GM12801 (cell line): ENCODE results near the gene SCRN1.

Source experiments
- TF ChIP-seq, protein P1 (sequence below): IDR thresholded peaks from one replicate; pipeline ENCODE4 v1.5.1; 2011; ENCODE audit warnings: control low read depth; ENCODE audit not compliant: insufficient read length; ENCODE audit errors: extremely low read depth

Gene SCRN1

DNA sequence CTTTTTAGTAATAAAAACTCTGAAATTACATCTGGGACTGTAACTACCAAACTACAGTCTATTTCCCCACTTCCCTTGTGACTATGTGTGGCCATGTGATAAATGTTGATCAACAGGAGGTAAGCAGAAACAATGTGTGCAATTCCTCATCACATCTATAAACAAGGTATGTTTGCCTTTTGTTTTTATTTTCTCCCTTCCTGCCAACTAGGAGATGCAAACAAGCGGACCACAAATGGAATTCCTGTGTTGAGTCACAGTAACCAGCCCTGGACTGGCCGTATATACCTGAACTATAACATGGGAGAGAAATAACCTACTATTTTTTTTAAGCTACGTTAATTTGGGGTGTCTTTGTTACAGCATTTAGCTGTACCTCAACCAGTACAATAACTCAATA is 52.5 kb downstream of the SCRN1 start:
- TF ChIP-seq, protein P1, sequence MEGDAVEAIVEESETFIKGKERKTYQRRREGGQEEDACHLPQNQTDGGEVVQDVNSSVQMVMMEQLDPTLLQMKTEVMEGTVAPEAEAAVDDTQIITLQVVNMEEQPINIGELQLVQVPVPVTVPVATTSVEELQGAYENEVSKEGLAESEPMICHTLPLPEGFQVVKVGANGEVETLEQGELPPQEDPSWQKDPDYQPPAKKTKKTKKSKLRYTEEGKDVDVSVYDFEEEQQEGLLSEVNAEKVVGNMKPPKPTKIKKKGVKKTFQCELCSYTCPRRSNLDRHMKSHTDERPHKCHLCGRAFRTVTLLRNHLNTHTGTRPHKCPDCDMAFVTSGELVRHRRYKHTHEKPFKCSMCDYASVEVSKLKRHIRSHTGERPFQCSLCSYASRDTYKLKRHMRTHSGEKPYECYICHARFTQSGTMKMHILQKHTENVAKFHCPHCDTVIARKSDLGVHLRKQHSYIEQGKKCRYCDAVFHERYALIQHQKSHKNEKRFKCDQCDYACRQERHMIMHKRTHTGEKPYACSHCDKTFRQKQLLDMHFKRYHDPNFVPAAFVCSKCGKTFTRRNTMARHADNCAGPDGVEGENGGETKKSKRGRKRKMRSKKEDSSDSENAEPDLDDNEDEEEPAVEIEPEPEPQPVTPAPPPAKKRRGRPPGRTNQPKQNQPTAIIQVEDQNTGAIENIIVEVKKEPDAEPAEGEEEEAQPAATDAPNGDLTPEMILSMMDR: no peak

DNA sequence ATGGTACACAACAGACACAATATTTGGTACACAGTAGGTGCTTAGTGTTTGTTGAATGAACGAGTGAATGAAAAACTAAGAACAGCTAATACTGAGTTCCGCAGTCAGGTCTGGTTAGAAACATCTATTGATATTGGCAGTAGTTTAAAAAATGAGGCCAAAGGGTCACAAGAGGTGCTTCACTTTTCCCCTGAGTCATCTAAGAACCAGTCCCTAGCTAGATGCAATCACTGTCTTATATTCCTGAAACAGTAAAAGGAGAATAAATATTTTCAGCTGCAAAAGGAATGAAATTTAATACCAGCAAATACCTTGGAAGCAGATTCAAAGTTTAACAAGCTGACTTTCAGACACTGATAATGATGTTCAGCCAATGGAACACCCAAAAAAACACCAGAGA is 54.5 kb downstream of the SCRN1 start:
- TF ChIP-seq, protein P1: no peak

DNA sequence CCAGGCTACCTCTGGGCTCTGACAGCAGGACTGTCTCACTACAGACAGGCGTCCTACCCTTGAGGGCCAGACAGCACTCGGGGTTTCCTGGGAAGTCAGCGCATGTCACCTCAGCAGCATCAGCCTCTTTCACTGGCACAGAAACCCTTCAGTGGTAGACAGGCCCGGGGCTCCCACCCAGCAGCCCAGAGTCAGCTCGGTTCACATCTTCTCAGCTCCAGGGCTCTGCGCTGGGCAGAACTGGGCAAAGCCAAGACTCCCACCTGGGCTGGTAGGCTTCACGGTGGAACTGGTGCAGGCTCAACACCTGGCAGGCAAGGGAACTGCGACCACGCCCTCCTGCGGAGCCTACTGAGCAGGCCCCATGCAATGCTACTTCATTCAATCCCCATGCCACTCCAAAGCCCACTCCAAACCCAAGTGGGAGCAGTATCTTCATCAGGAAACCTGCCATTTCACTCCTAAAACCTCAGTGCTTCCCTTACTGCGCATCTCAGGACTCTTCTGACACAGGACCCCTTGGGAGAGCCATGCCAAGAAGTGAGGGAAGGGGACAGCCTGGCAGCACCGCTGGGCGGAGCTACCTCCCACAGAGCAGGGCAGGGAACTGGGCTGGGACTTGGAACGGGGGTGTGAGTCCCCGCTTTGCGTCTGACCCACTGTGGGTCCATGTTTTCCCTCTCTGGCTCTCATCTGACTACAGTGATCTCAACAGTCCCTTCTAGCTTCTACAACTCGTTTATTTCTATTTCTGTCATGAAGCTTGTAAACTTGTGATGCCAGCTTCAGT is 60.4 kb downstream of the SCRN1 start:
- TF ChIP-seq, protein P1: no peak

DNA sequence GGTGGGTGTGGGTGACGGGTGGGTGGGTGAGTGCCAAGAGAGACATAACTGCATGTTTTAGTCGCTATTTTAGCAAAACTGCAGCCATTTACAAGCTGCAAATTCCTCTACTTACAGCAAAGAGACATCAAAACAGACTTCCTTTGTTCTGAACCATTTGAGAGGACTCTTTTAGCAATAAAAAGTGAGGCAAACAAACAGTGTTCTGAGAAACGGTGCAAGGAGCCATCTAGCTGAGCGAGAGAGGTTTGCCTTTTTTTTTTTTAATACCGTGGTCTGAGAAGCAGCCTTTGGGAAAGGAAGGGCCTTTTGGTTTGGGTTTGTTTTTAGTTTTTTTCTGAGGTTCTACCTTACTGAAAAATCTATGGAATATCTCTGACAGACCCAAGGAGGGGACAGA is 62.9 kb downstream of the SCRN1 start:
- TF ChIP-seq, protein P1: no peak

DNA sequence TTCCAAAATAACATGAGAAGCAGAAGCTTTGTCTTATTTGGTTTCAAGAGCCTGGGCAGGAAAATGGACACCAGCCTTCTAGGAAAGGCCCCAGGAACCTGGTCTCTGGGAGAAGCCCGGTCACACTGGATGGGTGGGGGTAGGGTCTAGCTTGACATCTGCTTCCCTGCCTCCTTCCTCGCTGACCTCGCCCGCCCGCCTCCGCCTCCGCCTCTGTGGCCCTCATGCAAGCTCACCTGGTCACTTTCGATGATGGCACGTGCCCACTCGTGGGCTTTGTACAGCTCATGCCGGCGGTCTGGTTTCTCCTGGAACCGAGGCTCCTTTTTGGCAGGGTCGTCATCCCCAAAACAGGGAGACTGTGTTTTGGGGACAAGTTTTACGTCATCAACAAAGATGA is 63.4 kb downstream of the SCRN1 start:
- TF ChIP-seq, protein P1: no peak

- TF ChIP-seq, protein P1: no peak
Observed at GRCh38 chr7:29924684-29925083, 64.9 kb downstream of the SCRN1 start.

DNA sequence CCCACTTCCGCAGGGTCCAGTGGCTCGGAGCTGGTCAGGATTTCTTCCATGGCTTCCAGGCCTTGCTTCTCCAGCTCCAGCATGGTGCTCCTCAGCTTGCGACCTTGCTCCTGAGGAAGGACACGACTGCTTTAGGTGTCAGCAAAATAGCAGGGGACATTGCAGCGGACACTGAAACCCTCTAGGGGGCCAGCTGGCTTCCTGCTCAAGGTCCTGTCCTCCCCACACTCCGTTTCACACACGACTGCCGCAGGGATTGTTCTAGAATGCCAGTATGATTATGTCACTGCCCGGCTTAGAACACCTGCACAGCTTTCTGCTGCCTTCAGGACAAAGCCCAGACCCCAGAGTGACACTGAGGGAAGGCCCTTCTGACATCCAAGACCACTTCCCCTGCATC is 65.6 kb downstream of the SCRN1 start:
- TF ChIP-seq, protein P1: no peak
